NCI-H460 (cell line): Measurements from ENCODE around the gene CSNK1D. TPM values are rescaled to one million over a fixed set of nuclear protein-coding genes. Genes with fewer than 3 reads are reported as not detected.
"Not testable (repeated sequence)": the region's sequence is repeated elsewhere in the genome, so short reads cannot be mapped to it uniquely, and the experiment has no call there.

ENCODE experiments used
- DNase-seq: peaks from one replicate; pipeline ENCODE4 v3.0.0-alpha.2; 2016; ENCODE audit warnings: low read depth; ENCODE audit errors: extremely low read depth
- total RNA-seq: library from RNA; depleted of rRNA; stranded (reverse); fragments of >200 nt; shearing (Covaris generic); gene quantifications from 2 replicates; pipeline ENCODE4 v1.2.3, GENCODE V29; 2014

The CSNK1D gene
- total RNA-seq, 1 experiment from 2014 or later = 31.6 TPM

- no peak for DNase-seq
Measured at GRCh38 chr17:82276938-82277337, 3.4 kb upstream of the CSNK1D start.

GRCh38 chr17:82275326-82275725, 1.8 kb upstream of the CSNK1D start:
- DNase-seq = no peak

DNA sequence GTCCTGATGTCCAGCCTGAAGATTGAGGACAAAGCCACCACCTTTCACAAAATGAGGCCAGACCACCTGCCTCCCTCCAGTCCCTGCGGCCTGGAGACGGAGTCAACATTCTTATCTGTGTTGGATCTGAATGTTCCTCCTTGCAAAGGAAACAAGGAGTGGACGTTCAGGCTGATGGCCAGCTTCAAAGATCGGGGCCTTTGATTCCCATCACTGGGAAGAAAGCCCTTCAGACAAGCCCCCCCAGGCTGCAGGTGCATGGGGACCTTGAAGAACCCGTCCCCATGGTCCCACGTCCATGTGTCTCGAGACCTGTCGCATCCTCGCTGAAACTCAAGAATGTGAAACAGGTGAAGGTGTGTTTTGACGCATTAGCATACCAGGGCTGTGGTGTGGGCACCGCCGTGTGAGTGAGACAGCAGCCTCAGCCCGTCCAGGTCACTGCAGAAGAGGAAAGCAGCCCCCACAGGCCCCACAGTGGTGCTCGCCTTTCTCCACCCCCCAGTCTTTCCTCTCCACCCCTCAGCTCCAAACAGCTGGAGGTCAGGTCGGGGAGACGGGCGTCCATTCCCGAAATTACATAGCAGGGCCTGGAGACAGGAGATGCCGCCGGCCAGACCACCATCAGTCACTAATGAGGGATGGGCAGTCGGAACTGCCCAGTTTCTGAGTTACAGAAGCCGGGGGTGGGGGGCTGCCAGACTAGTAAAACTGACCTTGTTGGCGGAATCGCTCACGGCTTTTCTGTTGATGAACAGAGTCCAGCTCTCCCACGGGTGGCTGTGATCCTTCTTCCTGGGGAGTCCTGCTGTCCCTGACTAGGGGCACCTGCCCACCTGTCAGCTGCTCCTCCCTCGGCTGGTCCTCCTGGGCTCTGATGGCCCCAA, 877 bp upstream of the CSNK1D start:
- DNase-seq = no peak

DNA sequence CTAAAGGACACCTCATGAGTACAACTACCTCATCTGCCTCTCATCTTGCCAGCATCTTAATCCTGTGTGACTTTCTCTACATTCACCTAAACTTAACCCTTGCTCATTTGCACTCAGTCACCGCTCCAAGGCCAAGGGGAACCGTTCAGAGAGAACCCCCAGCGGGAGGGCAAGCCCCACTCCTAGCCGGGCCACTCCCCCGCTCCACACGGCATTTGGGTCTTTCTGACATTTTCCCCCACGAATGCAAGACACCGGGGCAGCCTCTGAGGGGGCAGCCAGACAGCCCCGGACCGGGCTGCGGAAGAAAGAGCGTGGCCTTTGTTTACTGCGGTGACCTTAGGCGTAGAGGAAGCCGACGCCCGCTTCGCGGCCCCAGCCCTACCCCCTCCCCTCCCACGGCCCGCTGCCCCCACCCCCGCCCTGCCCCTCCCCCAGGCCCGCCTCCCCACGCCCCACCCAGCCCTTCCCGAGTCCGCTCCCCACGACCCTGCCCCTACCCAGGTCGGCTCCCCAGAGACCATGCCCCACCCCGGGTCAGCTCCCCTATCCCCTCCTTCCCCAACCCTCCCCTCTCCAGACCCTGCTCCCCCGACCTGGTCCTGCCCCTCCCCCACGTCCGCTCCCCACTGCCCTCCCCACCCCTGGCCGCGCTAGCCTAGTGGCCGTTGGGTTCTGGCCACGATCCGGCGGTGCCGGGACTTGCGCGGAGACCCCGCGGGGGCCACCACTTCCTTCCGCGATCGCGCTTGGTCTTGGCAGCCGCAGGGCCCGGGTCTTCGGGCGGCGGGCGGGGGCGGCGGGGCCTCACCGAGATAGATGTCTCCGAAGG, 789 bp downstream of the CSNK1D start:
- DNase-seq = no peak

DNA sequence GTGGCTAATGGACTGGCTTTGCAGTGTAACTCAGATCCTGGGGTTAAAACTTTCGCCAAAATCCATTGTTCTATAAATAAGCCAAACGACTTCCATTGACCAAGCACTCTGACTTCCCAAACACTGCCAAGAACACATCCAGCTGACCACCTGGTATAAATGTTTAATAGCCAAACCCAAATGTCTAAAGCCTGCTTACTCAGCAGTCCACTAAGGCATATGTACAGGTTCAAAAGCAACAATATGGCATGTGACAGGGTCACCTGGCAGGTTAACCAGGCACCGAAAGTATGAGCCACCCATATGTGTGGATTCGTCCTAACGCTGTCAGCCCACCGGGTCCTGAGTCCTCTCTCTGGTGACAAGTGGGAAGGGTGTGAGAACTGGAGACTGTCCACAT, 2.1 kb downstream of the CSNK1D start:
- no peak for DNase-seq

- no peak for DNase-seq
Measured at GRCh38 chr17:82270651-82271050, 2.8 kb downstream of the CSNK1D start.

- no peak for DNase-seq
Measured at GRCh38 chr17:82269882-82270500, 3.5 kb downstream of the CSNK1D start.

- DNase-seq = no peak
Measured at GRCh38 chr17:82269138-82269881, 4.2 kb downstream of the CSNK1D start.

GRCh38 chr17:82267575-82268379, 5.7 kb downstream of the CSNK1D start:
- peak; percentile 56 for DNase-seq

GRCh38 chr17:82266142-82266541, 7.4 kb downstream of the CSNK1D start:
- no peak for DNase-seq

- no peak for DNase-seq
Measured at GRCh38 chr17:82263641-82264040, 9.9 kb downstream of the CSNK1D start.

DNA sequence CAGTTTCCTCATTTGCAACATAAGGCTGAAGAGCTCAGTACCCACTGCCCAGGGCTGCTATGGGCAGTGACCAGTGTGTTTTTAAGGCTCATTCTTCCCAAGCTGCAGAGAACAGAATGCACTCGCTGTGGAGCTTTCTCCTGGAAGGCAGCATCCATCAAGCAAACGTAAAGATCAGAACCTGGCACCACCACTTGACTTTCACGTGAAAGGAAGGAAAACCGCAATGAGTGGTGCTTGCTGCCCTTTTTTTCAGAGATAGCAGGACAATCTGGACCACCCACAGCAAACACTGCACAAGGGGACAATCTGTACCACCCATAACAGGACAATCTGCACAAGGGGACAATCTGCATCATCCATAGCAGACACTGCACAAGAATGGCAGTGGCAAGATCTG, 11.2 kb downstream of the CSNK1D start:
- DNase-seq = no peak

GRCh38 chr17:82259972-82260961, 13.2 kb downstream of the CSNK1D start:
- DNase-seq = not testable (repeated sequence)

GRCh38 chr17:82258555-82258954, 14.9 kb downstream of the CSNK1D start:
- no peak for DNase-seq

DNA sequence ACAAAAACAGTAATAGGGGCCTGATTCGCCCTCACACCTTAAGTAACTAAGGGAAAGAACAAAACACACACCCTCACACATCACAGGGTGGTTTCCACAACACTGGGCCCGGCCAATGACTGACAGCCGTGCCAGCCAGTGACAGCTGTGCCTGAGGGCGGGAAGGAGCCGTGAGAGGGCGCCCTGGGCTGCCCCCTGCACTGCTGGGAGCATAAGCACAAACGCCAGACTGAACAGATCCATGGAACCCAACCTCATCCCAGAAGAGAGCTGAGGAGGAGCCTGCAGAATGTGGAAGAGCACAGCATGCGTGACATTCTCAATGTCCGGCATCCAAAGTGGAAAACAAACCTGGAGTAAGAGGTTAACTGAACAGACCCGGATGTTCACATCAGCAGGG, 16.0 kb downstream of the CSNK1D start:
- no peak for DNase-seq

DNA sequence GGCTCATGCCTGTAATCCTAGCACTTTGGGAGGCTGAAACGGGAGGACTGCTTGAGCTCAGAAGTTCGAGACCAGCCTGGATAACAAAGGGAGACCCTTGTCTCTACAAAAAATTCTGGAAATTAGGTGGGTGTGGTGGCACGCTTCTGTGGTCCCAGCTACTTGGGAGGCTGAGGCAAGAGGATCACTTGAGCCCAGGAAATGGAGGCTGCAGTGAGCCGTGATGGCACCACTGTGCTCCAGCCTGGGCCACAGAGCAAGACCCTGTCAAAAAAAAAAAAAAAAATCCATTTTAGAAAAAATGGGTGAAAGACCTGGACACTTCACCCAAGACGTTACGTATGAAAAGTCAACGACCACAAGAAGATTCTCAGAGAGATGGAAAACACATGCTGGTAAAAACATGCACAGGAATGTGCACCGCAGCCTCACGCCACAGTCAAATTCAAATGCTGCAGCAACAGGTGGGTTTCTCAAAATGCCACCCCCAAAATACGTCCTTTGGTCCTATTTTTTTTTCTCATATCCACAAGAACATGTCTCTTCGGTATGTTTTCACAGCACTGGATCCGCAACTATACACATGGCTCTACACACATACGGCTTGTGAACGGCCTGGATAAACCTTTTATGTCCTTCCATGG, 17.1 kb downstream of the CSNK1D start:
- DNase-seq = no peak

- DNase-seq = no peak
Measured at GRCh38 chr17:82255402-82255972, 18.0 kb downstream of the CSNK1D start.

DNA sequence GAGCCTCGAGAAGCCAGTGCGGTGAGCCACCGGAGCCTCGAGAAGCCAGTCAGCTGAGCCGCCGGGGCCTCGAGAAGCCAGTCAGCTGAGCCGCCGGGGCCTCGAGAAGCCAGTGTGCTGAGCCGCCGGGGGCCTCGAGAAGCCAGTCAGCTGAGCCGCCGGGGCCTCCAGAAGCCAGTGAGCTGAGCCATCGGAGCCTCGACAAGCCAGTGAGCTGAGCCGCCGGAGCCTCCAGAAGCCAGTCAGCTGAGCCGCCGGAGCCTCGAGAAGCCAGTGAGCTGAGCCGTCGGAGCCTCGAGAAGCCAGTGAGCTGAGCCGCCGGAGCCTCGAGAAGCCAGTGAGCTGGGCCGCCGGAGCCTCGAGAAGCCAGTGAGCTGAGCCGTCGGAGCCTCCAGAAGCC, 18.8 kb downstream of the CSNK1D start:
- DNase-seq = not testable (repeated sequence)
